Glomerular visceral epithelial cell (primary cell): ENCODE results near the gene DNAH7.
"Not testable (repeated sequence)": the region's sequence is repeated elsewhere in the genome, so short reads cannot be mapped to it uniquely, and the experiment has no call there.

Source experiments
- DNase-seq: peaks from one replicate; pipeline ENCODE4 v3.0.0-alpha.2; 2016; ENCODE audit errors: extremely low spot score

Gene DNAH7

DNA sequence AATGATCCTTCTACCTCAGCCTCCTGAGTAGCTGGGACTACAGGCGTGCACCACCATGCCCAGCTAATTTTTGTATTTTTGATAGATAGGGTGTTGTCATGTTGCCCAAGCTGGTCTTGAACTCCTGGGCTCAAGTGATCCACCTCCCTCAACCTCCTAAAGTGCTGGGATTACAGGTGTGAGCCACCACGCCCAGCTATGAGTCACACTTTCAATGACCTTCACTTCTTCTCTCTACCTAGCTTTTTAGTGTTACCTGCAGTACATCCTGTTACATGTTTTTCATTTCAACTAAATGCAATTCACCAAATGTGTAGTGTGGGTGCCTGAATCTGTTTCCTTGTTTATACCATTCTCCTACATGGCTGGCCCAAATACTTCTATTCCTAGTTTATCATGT lies 347.6 kb downstream of the DNAH7 start:
- no peak for DNase-seq

GRCh38 chr2:195716466-195716865 lies 352.2 kb downstream of the DNAH7 start:
- DNase-seq = no peak

GRCh38 chr2:195711478-195711877 lies 357.2 kb downstream of the DNAH7 start:
- peak; percentile 35 for DNase-seq

DNA sequence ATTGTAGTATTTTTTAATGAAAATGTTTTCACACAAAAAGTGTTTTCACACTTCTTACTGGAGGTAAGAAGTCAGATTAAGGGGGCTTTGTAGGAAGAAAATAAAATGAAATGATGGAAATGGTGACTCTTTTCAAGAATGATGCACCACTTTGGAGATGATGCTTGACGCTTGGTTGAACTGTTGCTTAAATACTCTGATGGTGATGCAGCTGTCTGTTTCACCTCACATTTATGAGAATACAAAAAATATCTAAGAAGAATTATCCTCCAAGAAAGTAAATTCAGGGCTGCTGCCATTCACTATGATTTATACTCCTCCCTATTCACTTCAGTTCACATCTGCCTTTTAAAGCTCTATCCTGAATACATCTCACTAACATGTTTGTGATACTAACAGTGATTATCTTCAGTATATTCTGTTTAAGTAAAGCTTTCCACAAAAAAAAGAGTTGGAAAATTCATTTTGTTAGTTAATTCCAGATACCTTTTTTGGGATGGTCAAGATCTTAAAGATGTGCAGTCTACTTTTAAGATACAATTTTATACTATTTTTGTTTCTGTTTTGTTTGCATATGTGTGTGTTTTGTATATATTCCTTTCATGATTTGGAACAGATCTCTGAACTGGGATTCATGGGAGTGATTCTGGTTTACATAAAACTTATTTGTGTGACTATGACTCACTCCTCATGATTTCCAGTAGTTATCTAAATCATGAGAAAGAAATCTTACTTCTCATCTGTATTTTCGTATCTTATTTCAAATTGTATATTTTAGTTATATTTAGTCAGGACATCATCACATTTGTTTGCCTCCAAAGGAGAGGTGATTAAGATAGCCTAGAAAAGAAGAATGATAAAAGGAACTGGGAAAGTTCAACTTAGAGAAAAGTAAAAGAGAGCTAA lies 358.5 kb downstream of the DNAH7 start:
- no peak for DNase-seq

DNA sequence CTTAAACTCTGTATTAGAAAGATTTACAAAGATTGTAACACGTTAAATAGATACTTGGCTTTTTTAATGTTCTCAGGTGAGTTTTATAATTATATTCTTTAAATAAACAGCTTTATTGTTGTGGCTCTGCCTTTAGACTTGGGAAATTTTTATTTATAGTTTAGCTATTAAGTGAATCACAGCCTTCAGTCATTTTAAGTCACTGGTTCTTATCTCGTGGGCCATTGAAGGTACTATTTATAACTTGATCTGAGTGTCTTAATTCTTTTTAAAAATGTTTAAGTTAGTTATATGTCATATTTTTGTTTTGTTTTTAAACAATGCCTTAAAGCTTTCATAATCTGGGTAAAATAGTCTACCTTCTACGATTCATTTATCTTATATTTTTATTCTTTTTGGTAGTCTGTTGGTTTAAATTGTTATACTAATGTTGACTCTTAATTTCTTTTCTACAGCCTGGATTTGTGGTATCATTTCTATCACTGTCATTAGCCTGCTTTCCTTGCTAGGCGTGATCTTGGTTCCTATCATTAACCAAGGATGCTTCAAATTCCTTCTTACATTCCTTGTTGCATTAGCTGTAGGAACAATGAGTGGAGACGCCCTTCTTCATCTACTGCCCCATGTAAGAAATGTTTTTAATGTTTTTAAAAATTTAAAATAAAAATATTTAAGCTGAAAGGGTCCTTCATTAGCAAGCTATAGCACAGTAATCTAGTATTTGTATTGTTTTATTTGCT lies 362.3 kb downstream of the DNAH7 start:
- DNase-seq = peak; percentile 49

DNA sequence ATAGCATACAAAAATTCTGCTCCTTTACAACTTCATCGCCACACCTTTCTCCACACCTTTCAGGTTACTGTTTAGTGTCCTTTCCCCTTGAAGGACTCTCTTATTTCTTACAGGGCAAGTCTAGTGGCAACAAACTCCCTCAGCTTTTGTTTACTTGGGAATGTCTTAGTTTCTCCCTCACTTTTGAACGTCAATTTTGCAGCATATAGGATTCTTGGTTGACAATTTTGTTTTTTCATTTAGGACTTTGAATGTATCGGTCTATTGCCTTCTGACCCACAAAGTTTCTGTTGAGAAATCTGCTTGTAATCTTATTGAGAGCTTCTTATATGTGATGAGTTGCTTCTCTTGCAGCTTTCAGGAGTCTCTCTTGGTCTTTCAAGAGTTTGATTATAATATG lies 368.2 kb downstream of the DNAH7 start:
- DNase-seq = no peak

DNA sequence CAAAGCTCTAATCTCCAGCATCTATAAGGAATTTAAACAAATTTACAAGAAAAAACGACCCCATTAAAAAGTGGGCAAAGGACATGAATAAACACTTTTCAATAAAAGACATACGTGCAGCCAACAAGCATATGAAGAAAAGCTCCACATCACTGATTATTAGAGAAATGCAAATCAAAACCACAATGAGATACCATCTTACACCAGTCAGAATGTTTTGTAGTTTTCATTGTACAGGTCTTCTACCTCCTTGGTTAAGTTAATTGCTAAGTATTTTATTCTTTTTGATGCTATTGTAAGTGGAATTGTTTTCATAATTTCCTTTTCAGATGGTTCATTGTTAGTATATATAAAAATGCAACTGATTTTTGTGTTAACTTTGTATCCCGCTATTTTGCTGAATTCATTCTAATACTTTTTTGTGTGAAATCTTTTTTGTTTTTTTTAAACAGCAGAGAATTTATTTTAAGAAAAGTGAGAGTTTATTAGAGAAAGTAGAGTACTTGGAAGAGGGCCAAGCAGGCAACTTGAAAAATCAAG lies 370.9 kb downstream of the DNAH7 start:
- DNase-seq = no peak

- DNase-seq = no peak
These were observed 372.6 kb downstream of the DNAH7 start for GRCh38 chr2:195696012-195696411.

GRCh38 chr2:195695002-195695631 lies 373.5 kb downstream of the DNAH7 start:
- no peak for DNase-seq

GRCh38 chr2:195694553-195694952 lies 374.1 kb downstream of the DNAH7 start:
- no peak for DNase-seq

- DNase-seq = not testable (repeated sequence)
These were observed 376.1 kb downstream of the DNAH7 start for GRCh38 chr2:195692531-195692930.
